ENCODE measurements around the gene DNMT3B. TPM values are rescaled to one million over a fixed set of nuclear protein-coding genes. Genes with fewer than 3 reads are reported as not detected.

Gene DNMT3B
- total and polyA plus RNA-seq, 9 of the 15 experiments (the other 6 are each of a cell fraction or from before 2014, with no cell fraction given), result 9.3 to 74.8 (median 49.1) TPM

DNA sequence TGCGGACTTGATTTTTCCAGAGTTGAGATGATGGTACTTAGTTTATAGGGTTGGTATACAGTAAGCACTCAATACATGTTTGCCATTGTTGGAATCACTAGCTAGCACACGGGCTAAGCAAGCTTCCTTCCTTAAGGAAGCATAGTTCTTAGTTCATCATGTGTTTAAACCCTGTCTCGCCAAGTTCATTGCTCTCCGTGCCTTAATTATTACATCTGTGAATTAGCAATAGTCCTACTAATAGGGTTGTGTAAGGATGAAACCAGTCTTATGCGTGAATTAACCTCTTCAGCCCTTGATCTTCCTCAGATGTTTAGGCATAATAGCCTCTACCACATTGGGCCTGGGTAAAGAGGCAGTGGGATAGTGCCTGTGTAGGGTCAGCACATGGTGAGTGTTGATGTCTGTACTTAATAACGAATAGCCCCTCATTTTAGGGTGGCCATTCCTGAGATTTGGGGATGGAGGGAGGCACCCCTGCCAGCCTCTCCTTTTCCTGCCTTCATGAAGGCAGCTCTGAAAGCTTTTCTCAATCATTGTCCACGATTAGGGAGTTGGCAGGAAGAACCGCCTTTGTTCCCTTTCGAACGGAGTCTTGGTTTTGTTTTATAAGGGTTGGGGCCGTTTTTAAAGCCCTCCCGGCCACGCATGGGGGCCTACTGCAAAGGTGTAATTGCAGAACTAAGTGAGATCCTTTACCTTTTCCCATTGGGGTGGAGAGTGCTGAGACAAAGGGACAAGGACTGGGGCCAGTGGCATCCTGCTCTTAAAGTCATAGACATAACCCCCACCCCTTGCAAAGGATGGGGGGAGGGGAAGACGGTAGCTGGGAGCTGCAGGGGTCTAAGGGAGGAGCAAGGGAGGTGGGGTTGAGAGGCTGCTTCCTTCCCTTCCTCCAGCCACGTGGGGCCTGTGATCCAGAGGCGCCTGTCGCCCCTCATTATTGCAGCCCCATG lies 2.1 kb downstream of the DNMT3B start (continued):
- TF ChIP-seq, protein P1, sequence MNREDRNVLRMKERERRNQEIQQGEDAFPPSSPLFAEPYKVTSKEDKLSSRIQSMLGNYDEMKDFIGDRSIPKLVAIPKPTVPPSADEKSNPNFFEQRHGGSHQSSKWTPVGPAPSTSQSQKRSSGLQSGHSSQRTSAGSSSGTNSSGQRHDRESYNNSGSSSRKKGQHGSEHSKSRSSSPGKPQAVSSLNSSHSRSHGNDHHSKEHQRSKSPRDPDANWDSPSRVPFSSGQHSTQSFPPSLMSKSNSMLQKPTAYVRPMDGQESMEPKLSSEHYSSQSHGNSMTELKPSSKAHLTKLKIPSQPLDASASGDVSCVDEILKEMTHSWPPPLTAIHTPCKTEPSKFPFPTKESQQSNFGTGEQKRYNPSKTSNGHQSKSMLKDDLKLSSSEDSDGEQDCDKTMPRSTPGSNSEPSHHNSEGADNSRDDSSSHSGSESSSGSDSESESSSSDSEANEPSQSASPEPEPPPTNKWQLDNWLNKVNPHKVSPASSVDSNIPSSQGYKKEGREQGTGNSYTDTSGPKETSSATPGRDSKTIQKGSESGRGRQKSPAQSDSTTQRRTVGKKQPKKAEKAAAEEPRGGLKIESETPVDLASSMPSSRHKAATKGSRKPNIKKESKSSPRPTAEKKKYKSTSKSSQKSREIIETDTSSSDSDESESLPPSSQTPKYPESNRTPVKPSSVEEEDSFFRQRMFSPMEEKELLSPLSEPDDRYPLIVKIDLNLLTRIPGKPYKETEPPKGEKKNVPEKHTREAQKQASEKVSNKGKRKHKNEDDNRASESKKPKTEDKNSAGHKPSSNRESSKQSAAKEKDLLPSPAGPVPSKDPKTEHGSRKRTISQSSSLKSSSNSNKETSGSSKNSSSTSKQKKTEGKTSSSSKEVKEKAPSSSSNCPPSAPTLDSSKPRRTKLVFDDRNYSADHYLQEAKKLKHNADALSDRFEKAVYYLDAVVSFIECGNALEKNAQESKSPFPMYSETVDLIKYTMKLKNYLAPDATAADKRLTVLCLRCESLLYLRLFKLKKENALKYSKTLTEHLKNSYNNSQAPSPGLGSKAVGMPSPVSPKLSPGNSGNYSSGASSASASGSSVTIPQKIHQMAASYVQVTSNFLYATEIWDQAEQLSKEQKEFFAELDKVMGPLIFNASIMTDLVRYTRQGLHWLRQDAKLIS (CRISPR knock-in tag; IDR thresholded peaks at IDR 0.05), result no peak
- TF ChIP-seq ZC3H11A (IDR thresholded peaks at IDR 0.05; ENCODE audit: low read depth, low read length), result no peak
- 0 out of 2 replicates have a peak, but pooled peaks have one; percentile 10 for TF ChIP-seq MTA1 (IDR thresholded peaks at IDR 0.05; ENCODE audit: borderline replicate concordance)
- TF ChIP-seq SRSF3 (IDR thresholded peaks at IDR 0.05; ENCODE audit: insufficient read depth, low read length), result no peak
- peak; percentile 16; the same call in 1 of the 2 replicates for TF ChIP-seq CBFA2T3 (IDR thresholded peaks at IDR 0.05)
- TF ChIP-seq CSDE1 (IDR thresholded peaks at IDR 0.05), result no peak
- no peak for TF ChIP-seq DNMT1 (IDR thresholded peaks at IDR 0.05)
- TF ChIP-seq, protein P2, sequence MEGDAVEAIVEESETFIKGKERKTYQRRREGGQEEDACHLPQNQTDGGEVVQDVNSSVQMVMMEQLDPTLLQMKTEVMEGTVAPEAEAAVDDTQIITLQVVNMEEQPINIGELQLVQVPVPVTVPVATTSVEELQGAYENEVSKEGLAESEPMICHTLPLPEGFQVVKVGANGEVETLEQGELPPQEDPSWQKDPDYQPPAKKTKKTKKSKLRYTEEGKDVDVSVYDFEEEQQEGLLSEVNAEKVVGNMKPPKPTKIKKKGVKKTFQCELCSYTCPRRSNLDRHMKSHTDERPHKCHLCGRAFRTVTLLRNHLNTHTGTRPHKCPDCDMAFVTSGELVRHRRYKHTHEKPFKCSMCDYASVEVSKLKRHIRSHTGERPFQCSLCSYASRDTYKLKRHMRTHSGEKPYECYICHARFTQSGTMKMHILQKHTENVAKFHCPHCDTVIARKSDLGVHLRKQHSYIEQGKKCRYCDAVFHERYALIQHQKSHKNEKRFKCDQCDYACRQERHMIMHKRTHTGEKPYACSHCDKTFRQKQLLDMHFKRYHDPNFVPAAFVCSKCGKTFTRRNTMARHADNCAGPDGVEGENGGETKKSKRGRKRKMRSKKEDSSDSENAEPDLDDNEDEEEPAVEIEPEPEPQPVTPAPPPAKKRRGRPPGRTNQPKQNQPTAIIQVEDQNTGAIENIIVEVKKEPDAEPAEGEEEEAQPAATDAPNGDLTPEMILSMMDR (IDR thresholded peaks at IDR 0.05 in 2 of 3, conservative IDR thresholded peaks at IDR 0.05 in 1 of 3; ENCODE audit: insufficient read depth in 2 of 3, low read depth in 1 of 3, low read length in 3 of 3), result no peak
- no peak for TF ChIP-seq HNRNPK (IDR thresholded peaks at IDR 0.05; ENCODE audit: low read depth, low read length, poor library complexity, severe bottlenecking)
- TF ChIP-seq ZNF445 (CRISPR knock-in tag; IDR thresholded peaks at IDR 0.05; ENCODE audit: low read depth), result no peak
- TF ChIP-seq BRD9 (IDR thresholded peaks at IDR 0.05; ENCODE audit: low read depth, partially characterized antibody), result no peak
- no peak for TF ChIP-seq CEBPB (tag; IDR thresholded peaks at IDR 0.05)
- TF ChIP-seq ZNF12 (CRISPR knock-in tag; IDR thresholded peaks at IDR 0.05), result no peak
- peak; percentile 20; the same call in 1 of the 2 replicates for TF ChIP-seq CEBPG (CRISPR knock-in tag; IDR thresholded peaks at IDR 0.05)
- TF ChIP-seq CEBPG (tag; conservative IDR thresholded peaks at IDR 0.05 in 1 of 2, IDR thresholded peaks at IDR 0.05 in 1 of 2), result no peak
- no peak for TF ChIP-seq SETDB1 (IDR thresholded peaks at IDR 0.05; ENCODE audit: low read length)
- TF ChIP-seq GABPB1 (CRISPR knock-in tag; IDR thresholded peaks at IDR 0.05), result peak; percentile 19; the same call in 1 of the 2 replicates
- no peak for TF ChIP-seq KAT8 (IDR thresholded peaks at IDR 0.05; ENCODE audit: low read depth)

All from K562 (cell line).